PFSK-1 (cell line): Measurements from ENCODE around the gene KCNJ15.

Source experiments
- FOXP2 ChIP-seq: optimal IDR thresholded peaks from 2 replicates; pipeline ENCODE3; 2011; ENCODE audit warnings: borderline replicate concordance, control low read depth, inconsistent platforms; ENCODE audit not compliant: insufficient read depth; ENCODE audit errors: extremely low read length, extremely low read depth
- POLR2AphosphoS5 ChIP-seq: IDR thresholded peaks from 2 replicates; pipeline ENCODE4 v1.6.1; 2012; ENCODE audit warnings: low read depth, mild to moderate bottlenecking, control low read depth, low read length, moderate library complexity
- REST ChIP-seq, 2 experiments: IDR thresholded peaks; 2 replicates each; pipeline versions ENCODE4 v1.6.1 to v1.8.0; 2011 to 2012; ENCODE audit warnings: low read depth in 2 of 2, low read length in 2 of 2, control low read depth in 1 of 2, inconsistent platforms in 1 of 2, mild to moderate bottlenecking in 1 of 2, moderate library complexity in 1 of 2; ENCODE audit not compliant: insufficient read depth in 1 of 2
- SIN3A ChIP-seq: IDR thresholded peaks from 2 replicates; pipeline ENCODE4 v1.6.1; 2012; ENCODE audit warnings: mild to moderate bottlenecking, low read length, moderate library complexity, borderline replicate concordance; ENCODE audit not compliant: insufficient read depth
- TAF1 ChIP-seq: IDR thresholded peaks from 2 replicates; pipeline ENCODE4 v1.6.1; 2012; ENCODE audit warnings: low read length, control low read depth, borderline replicate concordance; ENCODE audit not compliant: insufficient read depth

Gene KCNJ15

GRCh38 chr21:38325731-38326420 lies 69.1 kb downstream of the KCNJ15 start:
- no peak for TF ChIP-seq TAF1
- no peak for TF ChIP-seq REST (IDR thresholded peaks at IDR 0.05; ENCODE audit: insufficient read depth in 1 of 2, low read depth in 2 of 2, low read length in 2 of 2)
- no peak for TF ChIP-seq SIN3A
- no peak for TF ChIP-seq FOXP2
- no peak for TF ChIP-seq POLR2AphosphoS5

- TF ChIP-seq POLR2AphosphoS5 (no peak), REST (IDR thresholded peaks at IDR 0.05; ENCODE audit: insufficient read depth in 1 of 2, low read depth in 2 of 2, low read length in 2 of 2) (no peak), FOXP2 (no peak), TAF1 (no peak), SIN3A (no peak)
Measured at GRCh38 chr21:38326429-38326828, 69.6 kb downstream of the KCNJ15 start.

- TF ChIP-seq FOXP2: no peak
- TF ChIP-seq TAF1: no peak
- no peak for TF ChIP-seq POLR2AphosphoS5
- TF ChIP-seq REST (IDR thresholded peaks at IDR 0.05; ENCODE audit: insufficient read depth in 1 of 2, low read depth in 2 of 2, low read length in 2 of 2): no peak
Measured at GRCh38 chr21:38326899-38327298, 70.1 kb downstream of the KCNJ15 start.

- no peak for TF ChIP-seq REST (IDR thresholded peaks at IDR 0.05; ENCODE audit: insufficient read depth in 1 of 2, low read depth in 2 of 2, low read length in 2 of 2)
- no peak for TF ChIP-seq TAF1
- no peak for TF ChIP-seq SIN3A
- TF ChIP-seq POLR2AphosphoS5: no peak
- no peak for TF ChIP-seq FOXP2
Measured at GRCh38 chr21:38327984-38328383, 71.2 kb downstream of the KCNJ15 start.
